Fibroblast of lung (primary cell): Measurements from ENCODE around the gene MAD2L1.
"Not testable (repeated sequence)": the region's sequence is repeated elsewhere in the genome, so short reads cannot be mapped to it uniquely, and the experiment has no call there.

Source experiments
- EZH2 ChIP-seq: IDR thresholded peaks from 2 replicates; pipeline ENCODE4 v1.5.1; 2012; ENCODE audit warnings: low read length, control low read depth, mild to moderate bottlenecking; ENCODE audit errors: missing control alignments
- TF ChIP-seq, protein P1 (sequence below), 2 donors: IDR thresholded peaks in 1 of 2; conservative IDR thresholded peaks in 1 of 2; 1 replicate in 1 of 2; 2 replicates in 1 of 2; pipeline ENCODE4 v1.5.1; 2011 to 2012; ENCODE audit warnings: low read length in 2 of 2, control low read depth in 1 of 2, inconsistent platforms in 1 of 2, low read depth in 1 of 2, mild to moderate bottlenecking in 1 of 2

- TF ChIP-seq, protein P1, sequence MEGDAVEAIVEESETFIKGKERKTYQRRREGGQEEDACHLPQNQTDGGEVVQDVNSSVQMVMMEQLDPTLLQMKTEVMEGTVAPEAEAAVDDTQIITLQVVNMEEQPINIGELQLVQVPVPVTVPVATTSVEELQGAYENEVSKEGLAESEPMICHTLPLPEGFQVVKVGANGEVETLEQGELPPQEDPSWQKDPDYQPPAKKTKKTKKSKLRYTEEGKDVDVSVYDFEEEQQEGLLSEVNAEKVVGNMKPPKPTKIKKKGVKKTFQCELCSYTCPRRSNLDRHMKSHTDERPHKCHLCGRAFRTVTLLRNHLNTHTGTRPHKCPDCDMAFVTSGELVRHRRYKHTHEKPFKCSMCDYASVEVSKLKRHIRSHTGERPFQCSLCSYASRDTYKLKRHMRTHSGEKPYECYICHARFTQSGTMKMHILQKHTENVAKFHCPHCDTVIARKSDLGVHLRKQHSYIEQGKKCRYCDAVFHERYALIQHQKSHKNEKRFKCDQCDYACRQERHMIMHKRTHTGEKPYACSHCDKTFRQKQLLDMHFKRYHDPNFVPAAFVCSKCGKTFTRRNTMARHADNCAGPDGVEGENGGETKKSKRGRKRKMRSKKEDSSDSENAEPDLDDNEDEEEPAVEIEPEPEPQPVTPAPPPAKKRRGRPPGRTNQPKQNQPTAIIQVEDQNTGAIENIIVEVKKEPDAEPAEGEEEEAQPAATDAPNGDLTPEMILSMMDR (conservative IDR thresholded peaks at IDR 0.05 in 1 of 2, IDR thresholded peaks at IDR 0.05 in 1 of 2; ENCODE audit: low read depth in 1 of 2, low read length in 2 of 2): not testable (repeated sequence)
- TF ChIP-seq EZH2: not testable (repeated sequence)
Observed at GRCh38 chr4:120063711-120064110, 2.9 kb downstream of the MAD2L1 start.
